T-helper 2 cell (primary cell): Measurements from ENCODE around the gene ARNT2.

Experiments
- DNase-seq, 5 experiments: peaks; one replicate each; pipeline versions ENCODE4 v3.0.0 to v3.0.0-alpha.2; 2012 to 2022

The ARNT2 gene

DNA sequence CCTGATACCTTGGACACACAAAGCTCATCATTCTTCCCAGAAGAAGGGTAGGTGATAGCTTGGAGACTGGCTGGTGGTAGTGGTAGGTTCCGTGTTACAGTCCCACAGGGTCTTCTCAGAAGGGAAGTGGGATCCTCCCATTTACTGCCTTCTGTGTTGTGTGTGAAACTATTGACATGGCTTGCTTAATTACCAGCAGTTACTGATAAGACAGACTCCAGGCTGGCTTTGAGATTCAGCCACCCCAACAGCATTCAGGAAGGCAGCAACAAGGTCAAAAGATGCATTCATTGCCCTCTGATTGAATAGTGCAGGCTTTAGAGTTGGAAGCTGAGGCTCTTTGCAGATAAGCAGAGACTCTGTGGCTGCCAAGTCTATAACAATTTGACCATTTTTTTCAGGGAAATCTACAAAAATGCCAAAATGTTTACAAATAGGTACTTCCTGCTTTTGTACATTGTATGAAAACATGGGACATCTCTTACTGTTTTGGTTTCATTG, 7.7 kb downstream of the ARNT2 start:
- DNase-seq: no peak

DNA sequence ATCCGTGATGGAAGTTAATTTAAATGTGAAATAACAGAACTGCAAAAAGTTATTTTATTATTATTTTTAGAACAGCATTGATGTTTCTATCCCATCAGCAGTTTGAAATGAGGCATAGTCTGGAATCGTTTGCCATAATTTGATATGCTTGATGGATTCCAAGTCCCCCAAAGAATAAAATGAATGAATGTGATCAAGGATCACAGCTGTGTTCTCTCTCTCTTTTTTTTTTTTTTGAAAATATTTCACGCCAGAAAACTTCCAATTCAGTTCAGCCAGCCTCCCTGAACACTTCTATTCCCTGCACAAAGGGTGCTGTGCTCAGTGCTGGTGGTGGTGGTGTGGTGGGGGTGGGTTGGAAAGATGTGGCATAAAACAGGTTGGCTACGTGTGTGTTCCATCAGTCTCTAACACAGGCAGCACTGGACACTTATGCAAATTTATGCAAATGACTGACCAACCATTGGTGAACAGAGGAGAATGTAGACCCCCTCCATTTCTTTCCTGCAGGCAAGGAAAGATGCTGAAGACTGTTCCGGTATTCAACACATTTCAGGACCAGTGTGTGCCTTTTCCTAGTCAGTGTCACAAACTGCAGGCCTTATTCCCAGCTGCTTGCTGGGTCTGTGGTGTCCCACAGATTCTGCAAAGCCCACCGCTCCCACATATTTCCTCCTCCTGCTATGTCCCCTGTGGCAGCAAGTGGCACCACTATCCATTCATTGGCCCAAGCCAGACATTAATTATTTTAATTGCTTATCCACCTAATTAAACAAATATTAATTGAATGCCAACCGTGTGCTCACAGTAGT, 10.6 kb downstream of the ARNT2 start:
- DNase-seq: no peak

DNA sequence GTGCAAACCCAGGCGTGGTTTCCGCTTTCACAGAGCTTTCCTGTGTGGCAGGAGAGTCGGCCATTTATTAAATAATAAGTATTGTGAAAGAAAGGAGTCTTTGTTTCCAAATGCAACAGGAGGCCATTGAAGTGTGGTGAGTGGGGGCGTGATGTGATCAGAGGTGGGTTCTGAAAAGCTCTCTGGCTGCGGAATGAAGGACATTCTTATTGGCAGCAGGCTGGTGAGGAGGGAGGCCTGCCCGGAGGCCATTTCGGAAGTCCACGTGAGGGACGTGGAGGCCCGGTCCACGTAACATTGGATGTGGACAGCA, 11.1 kb downstream of the ARNT2 start:
- DNase-seq: no peak

DNA sequence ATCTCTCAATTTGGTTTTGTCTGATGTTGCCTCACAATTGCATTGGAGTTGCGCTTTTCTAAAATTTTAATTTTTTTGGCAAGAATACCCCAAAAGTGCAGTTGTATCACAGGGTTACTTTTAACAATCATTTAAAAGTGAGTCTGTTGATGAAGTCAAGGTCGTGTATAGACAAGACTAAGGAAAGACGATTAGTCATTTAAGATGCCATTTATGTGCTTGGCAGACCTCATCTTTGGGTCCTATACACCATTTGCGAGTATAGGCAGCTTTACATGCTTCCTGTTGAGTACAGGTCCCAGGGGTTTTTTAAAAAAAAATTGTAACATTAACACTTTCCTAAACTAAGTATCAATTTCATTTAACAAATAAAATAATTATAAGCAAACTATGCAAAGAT, 12.5 kb downstream of the ARNT2 start:
- no peak for DNase-seq

DNA sequence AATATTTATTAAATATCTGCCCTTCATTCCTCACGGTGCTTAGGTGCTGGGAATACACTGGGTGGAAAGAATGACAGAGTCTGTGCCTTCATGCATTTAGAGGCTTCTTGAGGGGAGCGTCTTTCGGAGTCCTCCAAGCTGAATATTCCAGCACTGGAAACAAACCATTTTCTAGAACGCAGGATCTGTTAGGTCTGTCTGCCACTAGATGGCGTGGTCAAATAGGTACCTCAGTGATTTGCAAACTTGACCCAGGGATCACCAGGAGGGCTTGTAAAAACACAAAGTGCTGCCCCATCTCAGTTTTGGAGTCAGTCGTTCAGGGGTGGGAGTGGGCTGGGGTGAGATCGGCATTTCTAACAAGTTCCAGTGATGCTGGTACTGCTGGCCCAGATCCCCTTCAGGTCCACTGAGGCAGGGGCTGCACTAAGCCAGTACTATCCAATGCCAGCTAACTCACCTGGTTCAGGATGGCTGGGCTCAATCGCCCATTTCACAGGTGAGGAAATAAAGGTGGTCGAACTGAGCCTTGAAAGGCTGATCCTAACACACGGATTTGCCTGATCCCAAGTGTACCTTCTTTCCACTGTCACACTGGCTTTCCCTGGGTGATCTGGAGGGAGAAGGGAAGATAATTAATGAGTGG, 14.8 kb downstream of the ARNT2 start:
- DNase-seq: peak in 1 of 5 experiments; percentile 30

DNA sequence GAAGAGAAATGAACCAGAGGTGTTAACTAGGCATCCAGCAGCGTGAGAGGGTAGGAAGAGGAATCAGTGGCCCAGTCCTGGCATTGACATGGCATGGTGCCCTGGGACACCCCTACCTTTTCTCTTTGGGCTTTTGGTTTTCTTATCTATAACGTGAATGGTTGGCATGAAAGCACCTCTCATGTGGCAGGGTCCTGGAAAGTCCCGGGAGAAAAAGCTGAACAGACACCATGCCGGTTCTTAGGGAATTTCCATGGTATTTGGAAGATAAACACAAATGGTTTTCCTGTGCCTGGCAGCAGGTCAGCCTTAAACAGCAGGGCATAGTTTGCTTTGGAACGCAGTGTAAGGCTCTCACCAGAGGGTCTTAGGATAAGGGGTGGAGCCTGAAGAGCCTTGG, 15.4 kb downstream of the ARNT2 start:
- no peak for DNase-seq

DNA sequence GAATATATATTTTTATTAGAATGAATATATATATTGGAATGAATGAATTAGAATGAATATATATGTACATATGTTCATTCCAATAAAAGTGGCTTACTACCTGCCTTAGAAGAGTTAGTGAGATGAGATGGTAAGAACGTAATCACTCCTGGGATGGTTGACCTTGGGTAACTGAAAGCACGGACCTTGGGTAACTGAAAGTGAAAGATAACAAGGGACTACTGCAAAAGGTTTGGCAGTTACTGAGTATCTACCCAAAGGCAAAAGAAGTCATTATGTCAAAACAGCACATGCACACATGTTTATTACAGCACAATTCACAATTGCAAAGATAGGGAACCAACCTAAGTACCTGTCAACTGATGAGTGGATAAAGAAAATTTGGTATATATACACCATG, 16.5 kb downstream of the ARNT2 start:
- no peak for DNase-seq

DNA sequence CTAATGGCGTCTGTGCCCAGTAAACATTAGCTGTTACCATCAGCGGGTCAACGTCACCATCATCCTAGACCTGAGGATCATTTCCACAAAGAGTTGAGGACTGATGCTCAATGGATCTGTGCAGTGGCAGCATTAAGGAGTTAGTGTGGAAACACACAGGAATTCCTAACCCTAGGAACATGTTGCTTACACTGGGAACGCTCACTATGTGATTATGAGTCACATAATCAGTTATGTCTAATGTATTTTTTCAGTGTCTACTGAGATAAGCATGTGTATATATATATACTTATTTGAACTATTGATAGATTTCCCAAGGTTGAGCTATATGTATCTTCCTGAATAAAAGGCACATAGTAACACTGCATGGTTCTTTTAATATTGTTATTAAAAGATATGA, 19.0 kb downstream of the ARNT2 start:
- no peak for DNase-seq

DNA sequence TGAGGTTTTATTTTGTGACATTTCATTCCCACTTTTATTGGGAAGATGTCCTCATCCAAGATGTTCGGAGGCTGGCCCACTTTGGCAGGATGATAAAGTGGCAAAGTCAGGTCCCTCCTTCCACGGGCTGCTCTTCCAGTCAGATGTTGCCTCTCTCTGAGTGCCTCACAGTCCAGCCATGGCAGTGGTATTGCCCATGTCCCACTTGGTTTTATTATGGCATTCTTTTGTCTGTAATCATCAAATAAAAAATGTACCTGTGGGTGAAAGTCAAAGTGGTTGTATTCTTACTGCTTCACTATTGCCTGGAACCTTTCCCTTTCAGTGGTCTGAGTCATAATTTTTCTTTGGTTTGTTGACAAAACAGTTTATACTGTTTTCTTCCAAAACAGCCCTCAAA, 20.2 kb downstream of the ARNT2 start:
- DNase-seq: no peak

DNA sequence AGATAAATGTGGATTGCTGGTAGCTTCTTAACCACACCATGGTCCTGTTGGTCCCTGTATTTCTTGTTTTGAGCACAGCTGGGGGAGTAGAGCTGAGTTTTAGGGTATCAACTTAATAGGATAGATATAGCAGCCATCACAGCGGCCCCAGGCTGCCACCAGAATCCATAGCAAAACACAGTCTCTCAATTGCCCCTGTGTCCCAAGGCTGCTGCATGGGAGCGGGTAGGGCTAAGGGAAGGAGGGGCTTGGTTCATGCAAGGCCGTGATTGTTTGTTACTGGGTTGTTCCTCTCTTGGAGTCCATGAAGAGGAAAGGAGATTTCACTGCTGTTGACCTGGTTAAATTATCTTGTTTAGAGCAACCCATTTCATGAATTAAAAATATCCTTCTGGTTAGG, 22.1 kb downstream of the ARNT2 start:
- DNase-seq: no peak

DNA sequence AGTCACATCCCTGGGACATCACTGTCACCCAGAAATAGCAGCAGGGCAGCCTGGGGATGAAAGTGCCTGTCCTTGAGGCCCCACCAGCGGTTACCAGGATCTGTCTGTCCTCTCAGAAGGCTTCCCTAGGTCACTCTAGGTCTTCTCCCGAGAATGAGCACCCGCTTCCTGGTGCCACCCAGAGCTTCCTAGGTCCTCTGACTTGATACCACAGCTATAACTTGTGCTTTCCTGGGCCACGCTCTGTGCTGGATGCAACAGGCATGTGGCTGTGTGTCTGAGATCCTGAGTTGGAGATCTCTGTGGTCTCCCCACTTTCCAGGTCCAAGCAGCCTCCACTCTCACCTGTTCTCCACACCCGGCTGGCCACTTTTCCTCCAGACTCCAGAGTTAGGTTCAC, 25.8 kb downstream of the ARNT2 start:
- no peak for DNase-seq

DNA sequence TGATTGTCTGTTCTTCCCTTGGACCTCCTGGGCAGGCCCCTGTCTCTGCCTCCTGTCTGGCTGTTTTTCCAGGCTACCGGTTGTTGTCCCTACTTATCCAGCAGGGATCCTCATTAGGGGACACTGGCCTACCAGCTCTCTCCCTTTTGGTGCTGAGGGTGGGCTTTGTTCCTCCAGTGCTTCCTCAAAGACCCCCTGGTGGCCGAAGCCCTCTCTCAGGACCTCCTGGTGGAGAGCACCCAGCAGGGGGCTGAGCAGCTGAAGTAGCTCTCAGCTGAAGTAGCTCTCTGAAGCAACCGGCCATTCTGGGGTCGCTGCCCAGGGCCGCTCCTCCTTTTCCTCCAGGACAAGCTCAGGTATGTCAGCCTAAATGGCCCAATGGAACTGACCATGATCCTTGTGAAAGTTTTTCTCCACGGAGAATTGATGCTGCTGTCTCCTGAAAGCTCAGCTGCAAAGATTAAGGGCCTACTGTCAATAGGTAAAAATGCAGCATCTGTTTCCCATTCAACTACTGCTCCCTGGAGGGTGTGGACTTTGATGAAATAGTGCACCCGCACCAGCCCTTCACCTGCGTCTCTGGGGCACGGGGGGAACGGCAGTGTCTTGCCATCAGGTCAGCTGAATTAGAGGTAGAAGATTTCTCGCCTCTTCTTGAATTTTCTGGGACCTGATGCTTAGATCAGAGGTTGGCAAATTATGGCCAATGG, 27.6 kb downstream of the ARNT2 start:
- DNase-seq: no peak

DNA sequence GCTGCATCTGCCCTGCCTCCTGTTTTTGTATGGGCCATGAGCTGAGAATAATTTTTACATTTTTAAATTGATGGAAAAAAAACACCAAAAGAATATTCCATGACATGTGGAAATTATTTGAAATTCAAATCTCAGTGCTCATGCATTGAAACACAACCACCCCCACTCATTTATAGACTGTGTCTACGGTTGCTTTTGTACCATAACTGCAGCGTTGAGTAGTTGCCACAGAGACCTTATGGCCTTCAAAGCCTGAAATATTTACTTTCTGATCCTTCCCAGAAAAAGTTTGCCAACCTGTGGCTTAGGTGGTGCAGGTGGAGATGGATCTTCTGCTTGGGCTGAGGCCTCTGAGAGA, 28.1 kb downstream of the ARNT2 start:
- no peak for DNase-seq

DNA sequence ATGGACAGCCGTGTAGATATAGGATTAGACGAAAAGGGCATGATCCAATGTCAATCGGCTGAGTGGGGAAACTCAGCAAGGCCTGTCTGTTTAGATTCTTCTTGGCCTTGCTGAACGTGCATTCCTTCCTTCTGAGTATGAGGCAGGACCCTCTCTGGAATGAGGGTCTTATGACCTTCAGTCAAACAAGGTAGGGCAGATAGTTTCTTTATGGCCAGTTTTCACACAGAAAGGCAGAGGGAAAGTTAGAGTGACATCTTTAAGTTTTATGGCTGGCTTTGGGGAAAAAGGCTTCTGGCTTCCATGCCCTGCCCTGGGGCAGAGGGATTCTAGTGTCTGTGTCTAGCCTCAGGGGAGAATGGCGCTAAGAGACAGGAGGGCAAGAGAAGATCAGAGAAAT, 29.7 kb downstream of the ARNT2 start:
- DNase-seq: no peak

DNA sequence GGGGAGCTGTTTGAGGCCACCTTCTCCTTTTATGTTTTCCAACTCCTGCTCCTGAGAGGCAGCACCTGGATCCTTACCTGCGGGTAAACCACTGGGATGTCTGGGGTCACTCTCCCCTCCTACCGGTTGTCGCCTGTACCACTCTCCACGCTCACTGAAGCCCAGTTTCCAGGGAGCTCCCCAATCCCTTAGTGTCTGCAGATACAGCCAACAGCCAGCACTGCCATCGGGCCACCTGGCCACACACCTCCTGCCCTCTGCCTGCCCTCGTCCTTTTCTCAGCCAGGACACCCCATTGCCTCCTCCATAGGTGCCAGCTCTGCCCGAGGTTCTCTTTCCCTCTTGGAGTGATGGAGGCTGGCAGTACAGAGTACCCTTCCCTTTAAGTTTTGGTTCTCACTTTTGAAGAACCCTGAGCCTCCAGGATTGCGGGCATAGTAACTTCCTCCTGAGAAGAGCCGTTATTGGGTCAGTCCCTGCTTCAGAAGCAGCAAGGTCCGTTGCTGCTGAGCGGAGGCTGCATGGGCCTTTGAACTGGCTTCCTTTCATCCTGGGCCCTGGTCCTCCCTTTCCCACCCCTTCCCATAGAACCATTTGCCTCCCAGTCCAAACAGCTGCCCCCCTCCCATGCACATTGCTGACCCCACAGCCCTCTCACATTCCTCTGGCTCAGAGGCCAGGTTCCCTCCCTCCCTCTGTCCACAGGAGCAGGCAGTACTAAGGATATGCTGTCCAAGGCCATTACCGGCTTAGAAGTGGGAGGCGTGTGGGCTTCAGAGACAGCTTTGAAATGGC, 30.9 kb downstream of the ARNT2 start:
- no peak for DNase-seq

DNA sequence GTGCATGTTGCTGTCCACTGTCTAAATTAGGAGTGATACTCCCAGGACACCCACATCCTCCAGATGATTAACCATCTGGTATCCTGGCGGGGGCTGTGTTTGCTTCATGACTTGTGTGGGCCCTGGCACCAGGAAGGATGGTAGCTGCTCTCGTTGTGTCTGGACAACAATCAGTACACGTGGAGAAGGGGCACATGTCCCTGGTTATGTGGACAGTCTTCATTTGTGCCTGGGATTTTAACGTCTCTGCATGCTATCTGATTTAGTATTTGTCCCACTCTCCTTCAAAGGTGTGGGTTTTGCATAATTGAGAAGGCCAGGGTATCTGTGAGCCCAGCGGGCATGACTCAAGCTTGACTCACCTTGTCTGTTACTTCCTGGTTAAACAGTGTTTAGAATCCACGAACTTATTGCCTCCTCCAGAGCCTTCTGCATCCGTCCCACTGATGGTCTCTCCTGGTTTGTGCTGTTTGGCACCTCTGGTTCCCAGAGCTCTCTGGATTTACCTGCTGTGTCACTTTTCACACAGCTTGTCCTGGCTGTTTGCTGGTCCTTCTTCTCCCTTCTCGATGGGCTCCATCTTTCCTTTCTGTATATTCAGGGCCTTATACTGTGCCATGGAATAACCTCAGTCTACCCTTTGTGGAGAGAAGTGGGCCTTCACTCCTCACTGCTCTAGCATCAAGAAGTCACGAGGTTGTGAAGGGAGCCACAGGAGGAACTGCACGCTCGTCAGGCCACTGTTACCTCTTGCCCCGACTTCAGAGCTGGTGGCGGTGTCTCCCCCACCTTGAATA, 32.5 kb downstream of the ARNT2 start:
- DNase-seq: no peak

DNA sequence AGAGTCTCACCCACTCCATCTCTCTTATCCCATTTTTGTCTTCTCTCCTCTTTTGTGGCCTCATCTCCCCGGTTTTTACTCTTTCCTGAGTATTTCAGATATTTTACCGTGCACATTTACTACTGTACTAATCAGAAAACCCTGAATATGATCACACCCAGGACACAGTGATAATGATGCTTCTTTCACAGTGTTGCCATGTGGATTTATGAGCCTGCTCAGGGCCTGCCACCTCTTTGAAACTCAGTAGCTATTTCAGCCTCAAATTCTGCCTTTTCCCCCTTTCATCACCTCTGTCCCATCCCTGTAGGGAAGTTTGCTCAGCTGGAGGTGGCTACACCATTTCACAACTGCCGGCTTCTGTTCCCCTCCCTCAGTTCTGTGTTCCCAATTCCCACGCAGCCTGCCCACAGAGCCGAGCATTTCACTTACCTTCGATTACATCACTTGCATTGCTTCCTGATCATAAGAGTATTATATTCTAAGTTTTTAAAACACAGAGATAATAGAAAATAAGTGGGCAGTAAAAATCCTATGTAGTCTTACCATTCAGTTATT, 33.2 kb downstream of the ARNT2 start:
- no peak for DNase-seq

DNA sequence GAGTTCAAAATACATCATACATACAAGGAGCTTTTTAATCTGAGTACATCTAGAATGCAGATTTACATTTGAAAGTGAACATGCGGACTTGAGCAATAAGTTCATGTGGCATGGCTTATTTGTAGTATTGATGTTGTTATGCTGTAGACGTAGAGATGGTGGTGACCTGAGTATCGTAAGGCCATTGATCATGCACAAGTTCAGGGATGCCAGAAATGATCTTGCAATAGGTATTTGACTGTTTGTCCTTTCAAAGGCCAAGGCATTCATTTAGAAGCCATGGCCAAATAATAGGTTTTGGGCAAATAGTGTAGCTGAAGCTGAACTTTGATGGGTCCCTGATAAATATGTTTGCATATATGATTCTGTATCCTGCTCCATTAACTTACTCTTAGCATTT, 35.0 kb downstream of the ARNT2 start:
- DNase-seq: no peak

DNA sequence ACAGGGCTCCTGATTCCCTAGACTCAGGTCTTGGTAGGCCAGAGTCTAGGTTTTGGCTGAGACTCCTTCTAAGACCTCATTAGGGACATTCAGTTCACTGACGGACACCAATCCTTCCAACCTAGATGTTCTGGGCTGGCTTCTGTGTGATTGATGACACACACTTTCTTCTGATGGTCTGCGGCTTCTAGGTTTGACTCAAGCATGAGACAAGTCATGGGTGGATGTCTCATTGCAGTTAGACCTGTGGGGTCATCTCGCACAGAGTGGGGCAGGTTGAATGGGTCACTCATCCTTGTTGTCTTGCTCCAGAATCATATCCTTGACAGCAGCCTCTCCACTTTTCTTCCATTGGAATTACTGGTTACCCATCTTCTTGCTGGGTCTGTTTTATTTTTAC, 35.8 kb downstream of the ARNT2 start:
- no peak for DNase-seq

DNA sequence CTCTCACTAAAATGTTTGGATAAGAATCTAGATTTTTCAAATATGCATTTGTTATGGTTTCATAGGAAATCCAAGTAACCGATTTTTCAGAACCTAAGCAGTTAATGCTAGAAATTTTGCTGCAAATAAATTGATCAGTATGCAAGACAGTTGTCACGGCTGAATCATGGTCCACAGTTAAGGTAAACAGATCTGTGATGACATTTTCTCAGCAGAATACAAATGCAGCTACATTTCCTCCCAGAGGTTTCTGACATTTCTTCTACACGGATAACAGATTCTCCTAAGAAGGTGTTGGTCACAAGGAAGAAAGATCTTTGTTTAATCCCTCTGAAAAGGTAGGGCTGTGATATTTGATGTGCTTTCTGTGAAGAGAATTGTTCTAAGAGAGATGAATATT, 36.9 kb downstream of the ARNT2 start:
- no peak for DNase-seq

DNA sequence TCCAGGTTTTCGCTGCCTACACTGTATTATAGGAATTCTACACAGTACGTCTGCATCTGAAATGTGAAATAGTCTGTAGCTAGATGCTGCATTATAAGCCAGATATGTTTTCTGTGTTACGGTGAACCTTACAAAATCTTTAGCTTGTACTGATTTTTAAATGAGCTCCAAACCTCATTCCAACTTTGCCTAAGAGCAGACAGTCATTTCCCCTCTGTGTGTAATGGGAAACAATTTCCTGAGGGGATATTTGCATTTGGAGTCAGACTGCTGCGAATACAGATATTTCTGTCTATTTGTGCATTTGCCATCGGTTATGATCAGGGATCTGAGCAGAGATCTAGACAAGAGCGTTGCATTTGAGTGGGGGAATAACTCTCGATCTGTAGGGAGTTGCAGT, 37.5 kb downstream of the ARNT2 start:
- DNase-seq: no peak
